Neutrophil (primary cell): ENCODE measurements around the gene CPED1.

Experiments
- H3K27ac ChIP-seq: fragments of 200-600 bp; sonication (generic); 2 replicates; pipeline ENCODE4 v1.5.1; 2016; ENCODE audit warnings: mild to moderate bottlenecking, moderate library complexity
- H3K27me3 ChIP-seq: fragments of 200-600 bp; sonication (generic); 2 replicates; pipeline ENCODE4 v1.6.0; 2016; ENCODE audit warnings: mild to moderate bottlenecking
- H3K36me3 ChIP-seq: fragments of 200-600 bp; sonication (generic); 2 replicates; pipeline ENCODE4 v1.5.1; 2017
- H3K4me1 ChIP-seq, 2 experiments: fragments of 200-600 bp in 1 of 2; sonication (generic) in 1 of 2; 1 replicate in 1 of 2; 2 replicates in 1 of 2; pipeline versions ENCODE4 v1.5.1 to v1.6.1; 2013 to 2016; ENCODE audit warnings: low read depth in 1 of 2, low read length in 1 of 2, mild to moderate bottlenecking in 1 of 2, moderate library complexity in 1 of 2; ENCODE audit not compliant: control insufficient read depth in 1 of 2, insufficient read depth in 1 of 2
- H3K4me3 ChIP-seq, 2 experiments: fragments of 200-600 bp in 1 of 2; sonication (generic) in 1 of 2; 1 replicate in 1 of 2; 2 replicates in 1 of 2; pipeline ENCODE4 v1.5.1; 2013 to 2016; ENCODE audit warnings: low read depth in 1 of 2, low read length in 1 of 2, mild to moderate bottlenecking in 1 of 2, moderate library complexity in 1 of 2
- H3K9me3 ChIP-seq: fragments of 200-600 bp; sonication (generic); 2 replicates; pipeline ENCODE4 v1.5.1; 2016
- TF ChIP-seq, protein P1 (sequence below): fragments of 200-600 bp; sonication (generic); IDR thresholded peaks from 2 replicates; pipeline ENCODE4 v1.5.1; 2016; ENCODE audit warnings: antibody characterized with exemption

Gene CPED1

GRCh38 chr7:121140790-121141189, 152.3 kb downstream of the CPED1 start:
- Histone ChIP-seq H3K27ac (no peak overlapping the region), H3K9me3 (no peaks in the 10 kb centered on the region), H3K27me3 (no peaks in the 10 kb centered on the region), H3K36me3 (no peaks in the 10 kb centered on the region), H3K4me3 (no peak overlapping the region), H3K4me1 (no peaks in the 10 kb centered on the region)
- TF ChIP-seq, protein P1, sequence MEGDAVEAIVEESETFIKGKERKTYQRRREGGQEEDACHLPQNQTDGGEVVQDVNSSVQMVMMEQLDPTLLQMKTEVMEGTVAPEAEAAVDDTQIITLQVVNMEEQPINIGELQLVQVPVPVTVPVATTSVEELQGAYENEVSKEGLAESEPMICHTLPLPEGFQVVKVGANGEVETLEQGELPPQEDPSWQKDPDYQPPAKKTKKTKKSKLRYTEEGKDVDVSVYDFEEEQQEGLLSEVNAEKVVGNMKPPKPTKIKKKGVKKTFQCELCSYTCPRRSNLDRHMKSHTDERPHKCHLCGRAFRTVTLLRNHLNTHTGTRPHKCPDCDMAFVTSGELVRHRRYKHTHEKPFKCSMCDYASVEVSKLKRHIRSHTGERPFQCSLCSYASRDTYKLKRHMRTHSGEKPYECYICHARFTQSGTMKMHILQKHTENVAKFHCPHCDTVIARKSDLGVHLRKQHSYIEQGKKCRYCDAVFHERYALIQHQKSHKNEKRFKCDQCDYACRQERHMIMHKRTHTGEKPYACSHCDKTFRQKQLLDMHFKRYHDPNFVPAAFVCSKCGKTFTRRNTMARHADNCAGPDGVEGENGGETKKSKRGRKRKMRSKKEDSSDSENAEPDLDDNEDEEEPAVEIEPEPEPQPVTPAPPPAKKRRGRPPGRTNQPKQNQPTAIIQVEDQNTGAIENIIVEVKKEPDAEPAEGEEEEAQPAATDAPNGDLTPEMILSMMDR: no peak

DNA sequence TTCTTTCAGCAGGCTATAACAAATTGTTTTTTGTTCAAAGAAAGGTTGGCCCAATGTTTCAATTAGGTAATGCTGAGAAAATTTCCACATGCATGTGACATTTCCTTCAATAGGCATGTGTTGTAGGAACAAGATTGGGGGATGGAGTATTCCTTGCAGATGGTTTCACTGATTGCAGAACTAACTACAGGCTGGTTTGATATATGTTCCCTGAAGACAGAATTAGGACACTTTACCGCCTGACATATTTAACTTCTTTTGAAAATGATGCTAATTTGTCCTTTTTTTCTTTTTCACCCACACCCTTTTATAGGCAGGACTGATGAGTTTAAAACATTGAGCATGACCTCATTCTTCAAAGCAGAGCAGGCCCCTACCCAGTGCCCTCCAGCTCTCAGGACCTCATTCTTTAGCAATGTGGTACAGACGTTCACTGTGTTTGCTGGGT, 163.3 kb downstream of the CPED1 start:
- H3K27me3 ChIP-seq: no peaks in the 10 kb centered on the region
- H3K36me3 ChIP-seq: no peaks in the 10 kb centered on the region
- H3K4me3 ChIP-seq: no peak overlapping the region
- no peak overlapping the region for H3K27ac ChIP-seq
- no peaks in the 10 kb centered on the region for H3K9me3 ChIP-seq
- TF ChIP-seq, protein P1: no peak
- no peaks in the 10 kb centered on the region for H3K4me1 ChIP-seq

DNA sequence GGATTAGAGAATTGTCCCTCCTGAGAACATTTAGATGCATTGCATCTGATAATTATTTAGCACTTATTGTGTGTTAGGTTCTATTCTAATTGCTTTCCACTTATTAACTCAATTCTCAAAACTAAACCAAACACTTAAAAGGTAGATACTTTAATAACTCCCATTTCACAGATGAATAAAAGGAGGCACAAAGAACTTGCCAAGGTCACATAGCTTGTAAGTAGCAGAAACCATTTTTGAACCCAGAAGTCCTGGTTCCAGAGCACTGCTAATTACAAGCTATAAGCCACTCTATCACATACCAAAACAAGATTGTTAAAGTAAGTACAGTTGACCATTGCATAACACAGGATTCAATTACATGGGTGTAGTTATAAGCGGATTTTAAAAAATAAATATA, 164.9 kb downstream of the CPED1 start:
- no peaks in the 10 kb centered on the region for H3K9me3 ChIP-seq
- TF ChIP-seq, protein P1: no peak
- H3K27ac ChIP-seq: no peak overlapping the region
- no peaks in the 10 kb centered on the region for H3K4me1 ChIP-seq
- H3K4me3 ChIP-seq: no peak overlapping the region
- no peaks in the 10 kb centered on the region for H3K36me3 ChIP-seq
- H3K27me3 ChIP-seq: no peaks in the 10 kb centered on the region

DNA sequence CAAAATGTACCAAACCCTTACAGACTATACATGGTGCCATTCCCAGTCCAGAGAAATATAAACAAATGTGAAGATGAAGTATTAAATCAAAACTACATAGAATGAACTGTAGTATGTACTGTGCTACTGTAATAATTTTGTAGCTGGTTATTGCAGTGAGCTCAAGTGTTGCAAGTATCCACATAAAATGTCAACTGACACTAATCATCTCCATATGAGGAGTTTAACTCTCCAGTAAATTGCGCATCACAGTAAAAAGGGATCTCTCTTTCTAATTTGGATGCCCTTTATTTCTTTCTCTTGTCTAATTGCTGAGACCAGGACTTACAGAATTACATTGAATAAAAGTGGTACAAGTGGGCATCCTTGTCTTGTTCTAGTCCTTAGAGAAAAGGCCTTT, 165.5 kb downstream of the CPED1 start:
- Histone ChIP-seq H3K4me3 (no peak overlapping the region), H3K36me3 (no peaks in the 10 kb centered on the region), H3K27me3 (no peaks in the 10 kb centered on the region), H3K9me3 (no peaks in the 10 kb centered on the region), H3K4me1 (no peaks in the 10 kb centered on the region), H3K27ac (no peak overlapping the region)
- TF ChIP-seq, protein P1: no peak

GRCh38 chr7:121156825-121157224, 168.3 kb downstream of the CPED1 start:
- Histone ChIP-seq H3K27me3 (no peaks in the 10 kb centered on the region), H3K4me1 (no peaks in the 10 kb centered on the region), H3K4me3 (no peak overlapping the region), H3K27ac (no peak overlapping the region), H3K36me3 (no peaks in the 10 kb centered on the region), H3K9me3 (no peaks in the 10 kb centered on the region)
- TF ChIP-seq, protein P1: no peak

DNA sequence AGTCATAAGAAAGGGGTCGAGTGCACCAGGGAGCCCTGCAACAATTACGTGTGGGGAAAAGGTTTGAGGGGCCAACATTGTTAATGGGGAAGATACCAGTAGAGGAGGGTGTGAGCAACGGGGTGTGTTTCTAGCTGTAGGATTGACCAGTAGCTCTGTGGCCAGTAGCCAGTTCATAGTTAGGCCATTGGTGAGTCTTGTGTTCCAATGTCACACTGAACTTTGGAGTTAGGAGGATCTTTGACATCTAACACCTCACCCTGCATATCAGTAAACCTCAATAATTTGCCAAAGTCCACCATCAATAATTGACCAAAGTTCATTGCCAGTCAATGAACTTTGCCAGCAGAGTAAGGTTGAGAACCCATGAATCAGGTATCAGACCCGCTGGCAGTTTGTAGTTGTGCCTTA, 168.8 kb downstream of the CPED1 start:
- Histone ChIP-seq H3K27me3 (no peaks in the 10 kb centered on the region), H3K4me1 (no peaks in the 10 kb centered on the region), H3K4me3 (no peak overlapping the region), H3K27ac (no peak overlapping the region), H3K36me3 (no peaks in the 10 kb centered on the region), H3K9me3 (no peaks in the 10 kb centered on the region)
- TF ChIP-seq, protein P1: no peak
